Measurements from ENCODE around the gene LRPAP1.

LRPAP1 gene

GRCh38 chr4:3510481-3510880 lies 21.7 kb downstream of the LRPAP1 start:
- H3K4me1 Mint-ChIP-seq = no peaks in the 10 kb centered on the region
- no peak for ATAC-seq
- no peaks in the 10 kb centered on the region for H3K27me3 Mint-ChIP-seq
- no peaks in the 10 kb centered on the region for H3K9me3 Mint-ChIP-seq
- peaks cover 79% of the 10 kb centered on the region for H3K36me3 Mint-ChIP-seq
- H3K4me3 Mint-ChIP-seq = no peak overlapping the region
- no peak overlapping the region for H3K27ac Mint-ChIP-seq

DNA sequence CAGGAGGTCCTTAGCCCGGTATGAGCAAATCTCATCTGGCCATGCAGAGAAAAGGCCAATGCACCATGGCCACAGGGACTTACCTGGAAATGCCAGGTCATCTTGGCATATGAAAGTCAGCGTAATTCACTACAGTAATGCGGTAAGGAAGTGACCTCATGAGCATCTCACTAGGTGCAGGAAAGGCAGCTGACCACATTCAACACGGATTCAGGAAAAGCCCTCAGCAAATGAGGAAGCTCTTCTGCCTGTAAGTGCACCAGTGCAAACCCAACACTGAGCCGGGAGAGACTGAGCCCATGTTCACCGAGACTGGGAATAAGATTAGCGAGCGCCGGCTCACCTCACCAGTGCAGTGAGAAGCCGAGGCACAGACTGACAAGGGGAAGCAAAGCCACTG lies 23.7 kb downstream of the LRPAP1 start:
- Mint-ChIP-seq H3K36me3 (peaks cover 76% of the 10 kb centered on the region), H3K27me3 (no peaks in the 10 kb centered on the region), H3K9me3 (no peaks in the 10 kb centered on the region), H3K4me1 (peaks cover 1% of the 10 kb centered on the region), H3K4me3 (no peak overlapping the region), H3K27ac (no peak overlapping the region)
- no peak for ATAC-seq

DNA sequence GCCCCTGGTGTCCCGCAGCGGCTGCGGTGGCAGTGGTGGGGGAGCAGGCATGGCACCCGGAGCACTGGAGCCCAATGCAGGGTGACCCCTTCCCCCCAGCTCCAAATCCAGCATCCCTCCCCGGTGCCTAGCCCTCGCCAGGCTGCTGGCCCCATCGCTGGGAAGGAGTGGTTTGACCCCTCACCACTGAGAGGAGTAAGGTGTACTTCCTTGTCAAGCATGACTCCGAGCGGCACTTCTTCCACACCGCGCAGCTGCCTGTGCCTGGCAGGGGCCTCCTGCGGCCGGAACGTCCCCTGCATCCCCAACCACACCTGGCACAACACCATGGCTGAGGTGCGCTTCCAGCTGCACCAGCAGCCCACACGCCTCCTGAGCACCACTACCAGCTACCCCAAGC lies 27.0 kb downstream of the LRPAP1 start:
- Mint-ChIP-seq H3K36me3 (peaks cover 58% of the 10 kb centered on the region), H3K4me1 (peaks cover 7% of the 10 kb centered on the region), H3K27ac (no peak overlapping the region), H3K4me3 (no peak overlapping the region), H3K9me3 (no peaks in the 10 kb centered on the region), H3K27me3 (no peaks in the 10 kb centered on the region)
- no peak for ATAC-seq

DNA sequence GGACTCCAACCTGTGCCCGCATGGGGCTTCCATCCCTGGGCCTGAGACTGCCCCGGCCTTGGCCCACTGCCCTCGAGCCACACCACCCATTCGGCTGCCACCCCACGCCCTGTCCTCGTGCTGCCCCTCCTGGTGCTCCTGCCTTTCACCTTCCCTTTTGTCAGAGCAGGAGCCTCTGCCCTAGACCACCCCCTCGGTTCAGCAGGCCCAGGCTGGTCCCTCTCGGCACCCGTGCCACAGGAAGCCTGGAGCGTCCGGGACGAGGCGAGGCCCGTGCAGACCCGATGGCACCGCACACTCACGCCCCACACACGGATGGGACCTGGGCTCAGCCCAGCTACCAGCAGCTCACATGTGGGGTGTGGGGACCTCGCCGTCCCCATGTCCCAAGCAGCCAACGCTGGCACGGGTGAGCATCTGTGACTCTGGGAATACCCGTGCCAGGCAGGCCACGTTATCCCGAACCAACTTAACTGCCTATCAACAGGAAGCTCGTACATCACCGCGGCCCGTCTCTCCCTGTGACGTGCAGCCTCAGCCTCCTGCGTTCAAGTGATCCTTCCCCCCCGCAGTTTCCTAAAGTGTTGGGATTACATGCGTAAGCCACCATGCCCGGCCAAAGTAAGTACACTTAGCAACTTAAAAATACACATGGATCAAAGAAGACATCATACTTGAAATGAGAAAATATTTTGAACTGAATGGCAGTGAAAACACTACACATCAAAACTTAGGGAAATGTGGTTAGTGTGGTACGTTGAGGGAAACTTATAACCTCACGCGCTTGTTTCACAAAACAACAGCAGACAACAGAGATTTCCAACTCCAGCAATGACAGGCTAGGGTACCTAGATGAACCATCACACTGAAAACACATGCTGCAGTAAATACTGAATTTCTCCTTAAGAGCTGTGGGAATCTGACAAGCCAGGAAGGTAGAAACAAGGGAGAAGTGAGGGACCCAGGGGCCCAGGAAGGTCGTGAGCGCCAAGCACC lies 29.0 kb downstream of the LRPAP1 start:
- Mint-ChIP-seq H3K9me3 (no peaks in the 10 kb centered on the region), H3K4me3 (no peak overlapping the region), H3K27ac (peak overlapping the region; percentile 17), H3K4me1 (peaks cover 7% of the 10 kb centered on the region), H3K27me3 (no peaks in the 10 kb centered on the region), H3K36me3 (peaks cover 45% of the 10 kb centered on the region)
- no peak for ATAC-seq

DNA sequence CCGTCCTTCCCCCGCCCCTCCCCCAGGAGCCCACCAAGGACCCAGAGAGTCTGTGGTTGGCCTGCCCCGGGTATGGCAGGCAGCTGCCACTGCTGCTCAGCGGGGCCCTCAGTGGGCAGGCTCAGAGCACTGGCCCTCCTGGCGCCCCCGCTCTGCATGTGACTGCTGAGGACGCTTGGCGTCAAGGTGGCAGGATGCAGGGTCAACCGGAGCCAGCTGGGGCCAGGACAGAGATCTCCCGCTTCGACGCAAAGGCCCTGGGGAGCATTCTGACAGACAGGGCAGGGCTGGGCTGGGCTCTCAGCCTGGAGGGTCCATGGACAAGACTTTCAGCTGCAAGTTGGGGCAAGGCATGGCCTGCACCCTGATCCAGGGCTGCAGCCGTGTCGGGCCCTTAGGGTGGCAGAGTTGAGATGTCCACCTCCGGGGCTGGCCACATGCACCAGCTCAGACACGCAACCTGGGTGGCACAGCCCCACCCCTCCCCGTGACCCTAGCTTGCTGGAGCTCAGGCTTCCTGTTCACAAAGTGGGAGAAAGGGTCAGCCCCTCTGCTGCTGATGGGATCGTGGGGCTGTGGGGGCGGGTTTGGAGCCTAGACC lies 30.3 kb downstream of the LRPAP1 start:
- Mint-ChIP-seq H3K4me3 (no peak overlapping the region), H3K27ac (no peak overlapping the region), H3K9me3 (no peaks in the 10 kb centered on the region), H3K36me3 (peaks cover 34% of the 10 kb centered on the region), H3K27me3 (no peaks in the 10 kb centered on the region), H3K4me1 (peaks cover 13% of the 10 kb centered on the region)
- ATAC-seq = no peak

GRCh38 chr4:3501126-3501824 lies 30.9 kb downstream of the LRPAP1 start:
- H3K36me3 Mint-ChIP-seq = peaks cover 33% of the 10 kb centered on the region
- no peak overlapping the region for H3K4me3 Mint-ChIP-seq
- H3K4me1 Mint-ChIP-seq = peaks cover 20% of the 10 kb centered on the region
- no peaks in the 10 kb centered on the region for H3K27me3 Mint-ChIP-seq
- no peak overlapping the region for H3K27ac Mint-ChIP-seq
- ATAC-seq = no peak
- no peaks in the 10 kb centered on the region for H3K9me3 Mint-ChIP-seq

DNA sequence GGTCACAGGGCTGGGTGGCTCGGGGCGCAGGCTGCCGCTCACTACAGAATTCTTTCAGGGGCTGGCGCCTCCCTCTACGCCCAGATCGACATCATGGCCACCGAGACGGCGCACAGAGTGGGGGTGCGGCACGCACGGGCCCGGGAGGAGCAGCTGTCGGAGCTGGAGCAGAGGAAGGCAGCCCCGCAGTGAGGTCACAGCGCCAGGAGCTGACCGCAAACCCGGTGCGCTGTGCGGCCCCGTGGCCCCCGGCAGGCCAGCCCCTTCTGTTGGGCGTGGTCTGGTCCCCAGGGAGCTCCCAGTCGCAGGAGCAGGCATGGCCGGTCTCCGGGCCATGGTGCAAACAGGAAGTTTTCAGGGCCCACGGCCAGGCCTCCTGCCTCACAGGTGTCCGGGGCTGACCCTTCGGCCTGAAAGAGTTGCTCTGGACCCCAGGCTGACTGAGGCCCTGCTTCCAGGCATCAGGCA lies 31.6 kb downstream of the LRPAP1 start:
- Mint-ChIP-seq H3K27ac (no peak overlapping the region), H3K4me1 (peaks cover 25% of the 10 kb centered on the region), H3K36me3 (peaks cover 30% of the 10 kb centered on the region), H3K4me3 (no peak overlapping the region), H3K9me3 (no peaks in the 10 kb centered on the region), H3K27me3 (no peaks in the 10 kb centered on the region)
- no peak for ATAC-seq

- peaks cover 24% of the 10 kb centered on the region for H3K36me3 Mint-ChIP-seq
- no peaks in the 10 kb centered on the region for H3K27me3 Mint-ChIP-seq
- peaks cover 29% of the 10 kb centered on the region for H3K4me1 Mint-ChIP-seq
- no peak overlapping the region for H3K27ac Mint-ChIP-seq
- no peak overlapping the region for H3K4me3 Mint-ChIP-seq
- H3K9me3 Mint-ChIP-seq = no peaks in the 10 kb centered on the region
- ATAC-seq = no peak
Measured at GRCh38 chr4:3500111-3500510, 32.1 kb downstream of the LRPAP1 start.

DNA sequence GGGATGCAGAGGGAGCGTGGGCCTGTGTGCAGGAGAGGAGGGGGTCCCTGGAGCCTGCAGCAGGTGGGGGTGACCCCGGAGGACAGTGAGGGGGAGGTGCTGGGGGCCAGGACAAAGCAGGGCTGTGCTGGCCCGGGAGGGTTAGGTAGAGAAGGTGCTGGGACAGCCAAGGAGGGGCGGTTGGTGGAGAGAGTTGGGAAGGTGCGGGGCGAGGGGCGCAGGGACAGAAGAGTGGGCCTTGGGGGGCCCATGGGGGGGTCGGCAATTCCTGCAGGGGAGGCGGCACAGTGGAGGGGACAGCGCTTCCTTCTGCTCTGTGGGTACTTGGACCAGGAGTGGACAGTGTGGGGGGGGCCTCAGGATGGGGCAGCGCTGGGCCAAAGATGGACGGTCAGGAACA lies 32.5 kb downstream of the LRPAP1 start:
- H3K36me3 Mint-ChIP-seq = peaks cover 21% of the 10 kb centered on the region
- H3K27me3 Mint-ChIP-seq = no peaks in the 10 kb centered on the region
- H3K4me3 Mint-ChIP-seq = no peak overlapping the region
- H3K4me1 Mint-ChIP-seq = peaks cover 33% of the 10 kb centered on the region
- H3K9me3 Mint-ChIP-seq = no peaks in the 10 kb centered on the region
- no peak for ATAC-seq
- no peak overlapping the region for H3K27ac Mint-ChIP-seq

- no peaks in the 10 kb centered on the region for H3K27me3 Mint-ChIP-seq
- peaks cover 15% of the 10 kb centered on the region for H3K36me3 Mint-ChIP-seq
- no peaks in the 10 kb centered on the region for H3K9me3 Mint-ChIP-seq
- H3K4me3 Mint-ChIP-seq = no peak overlapping the region
- peaks cover 33% of the 10 kb centered on the region for H3K4me1 Mint-ChIP-seq
- no peak overlapping the region for H3K27ac Mint-ChIP-seq
- no peak for ATAC-seq
Measured at GRCh38 chr4:3498901-3499510, 33.2 kb downstream of the LRPAP1 start.

DNA sequence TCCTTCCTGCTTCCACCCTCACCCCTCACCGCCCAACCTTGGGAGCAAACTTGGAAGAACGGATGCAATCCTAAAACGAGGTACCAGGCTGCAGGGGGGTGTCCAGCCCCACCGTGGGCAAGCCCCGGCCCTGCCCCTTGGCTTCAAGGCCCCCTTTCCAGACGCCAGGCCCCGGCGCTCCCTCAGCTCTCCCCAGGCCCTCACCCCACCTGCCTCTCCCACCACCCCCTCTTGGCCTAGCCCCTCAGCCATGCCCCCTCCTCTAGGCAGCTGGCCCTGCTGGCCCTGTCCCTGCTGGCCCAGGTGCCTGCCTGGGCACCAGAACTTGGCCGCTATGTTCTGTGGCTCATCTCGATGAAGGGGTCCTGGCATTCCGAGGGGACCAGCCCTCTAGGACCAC lies 33.8 kb downstream of the LRPAP1 start:
- H3K9me3 Mint-ChIP-seq = no peaks in the 10 kb centered on the region
- no peak for ATAC-seq
- no peak overlapping the region for H3K4me3 Mint-ChIP-seq
- H3K27me3 Mint-ChIP-seq = no peaks in the 10 kb centered on the region
- H3K4me1 Mint-ChIP-seq = peaks cover 30% of the 10 kb centered on the region
- peaks cover 12% of the 10 kb centered on the region for H3K36me3 Mint-ChIP-seq
- H3K27ac Mint-ChIP-seq = no peak overlapping the region

DNA sequence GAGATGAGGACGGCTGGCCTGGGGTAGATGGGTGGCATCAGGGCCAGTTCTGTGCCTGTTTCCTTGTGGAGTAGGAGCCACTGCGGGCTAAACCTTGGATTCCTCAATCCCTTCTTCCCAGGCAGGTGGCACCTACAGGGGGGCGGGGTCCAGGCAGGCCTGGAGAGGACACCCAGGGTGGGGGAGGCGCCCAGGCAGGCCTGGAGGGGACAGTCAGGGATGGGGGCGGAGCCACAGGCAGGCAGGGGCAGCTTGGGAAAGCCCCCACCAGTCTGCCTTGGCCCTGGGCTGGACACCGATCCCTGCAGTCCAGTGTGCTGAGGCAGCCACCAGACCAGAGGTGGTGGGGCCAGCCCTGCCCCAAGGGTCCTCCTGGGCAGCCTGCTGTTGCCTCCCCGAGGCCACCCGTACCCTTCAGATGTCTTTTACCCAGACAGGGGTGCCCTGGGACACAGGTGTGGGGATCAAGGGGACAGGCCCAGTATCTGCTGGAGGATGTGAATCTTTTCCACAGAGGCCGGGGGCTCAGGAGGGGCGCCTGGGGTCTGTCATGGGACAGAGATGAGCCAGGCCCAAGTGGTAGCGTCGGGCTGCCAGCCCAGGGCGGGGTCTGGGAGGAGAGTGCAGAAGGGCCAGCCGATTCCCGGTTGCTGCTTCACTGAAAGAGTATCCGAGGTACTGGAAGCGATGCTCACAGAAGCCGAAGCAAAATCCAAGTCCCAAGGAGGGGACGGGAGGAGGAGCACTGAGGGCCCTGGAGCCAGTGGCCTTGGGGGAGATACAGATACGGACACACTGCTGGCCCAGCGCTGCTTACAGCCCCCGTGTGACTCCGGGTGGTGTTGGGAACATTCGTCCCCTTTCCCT lies 34.5 kb downstream of the LRPAP1 start:
- Mint-ChIP-seq H3K4me3 (no peak overlapping the region), H3K27ac (peak overlapping the region; percentile 30), H3K4me1 (peaks cover 26% of the 10 kb centered on the region), H3K36me3 (peaks cover 6% of the 10 kb centered on the region), H3K9me3 (no peaks in the 10 kb centered on the region), H3K27me3 (no peaks in the 10 kb centered on the region)
- ATAC-seq = no peak

GRCh38 chr4:3497095-3497494 lies 35.1 kb downstream of the LRPAP1 start:
- Mint-ChIP-seq H3K27me3 (no peaks in the 10 kb centered on the region), H3K36me3 (peaks cover 10% of the 10 kb centered on the region), H3K4me1 (peaks cover 28% of the 10 kb centered on the region), H3K9me3 (no peaks in the 10 kb centered on the region), H3K27ac (peak overlapping the region; percentile 30), H3K4me3 (no peak overlapping the region)
- ATAC-seq = no peak

DNA sequence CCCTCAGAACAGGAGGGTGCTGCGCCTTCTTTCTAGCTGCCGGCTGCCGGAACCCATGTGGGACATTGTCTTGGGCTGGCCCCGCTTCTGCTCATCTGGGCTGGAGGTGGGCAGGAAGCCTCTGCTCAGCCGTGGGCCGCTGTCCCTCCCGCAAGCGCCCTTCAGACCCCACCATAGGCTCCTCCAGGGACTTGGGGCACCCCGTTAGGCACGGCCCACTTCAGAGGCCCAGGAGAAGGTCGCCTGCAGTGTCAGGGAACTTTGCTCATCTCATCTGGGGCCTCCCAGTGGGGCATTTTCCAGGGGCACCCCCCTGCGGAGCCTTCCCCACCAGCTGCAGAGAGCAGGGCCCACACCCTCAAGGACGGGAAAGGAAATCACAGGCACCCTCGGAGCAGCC lies 36.2 kb downstream of the LRPAP1 start:
- no peak for ATAC-seq
- peaks cover 39% of the 10 kb centered on the region for H3K4me1 Mint-ChIP-seq
- H3K27ac Mint-ChIP-seq = no peak overlapping the region
- no peak overlapping the region for H3K4me3 Mint-ChIP-seq
- H3K27me3 Mint-ChIP-seq = no peaks in the 10 kb centered on the region
- H3K9me3 Mint-ChIP-seq = no peaks in the 10 kb centered on the region
- peaks cover 13% of the 10 kb centered on the region for H3K36me3 Mint-ChIP-seq
